Measurements from ENCODE around the gene CAPZB. TPM values are rescaled to one million over a fixed set of nuclear protein-coding genes. Genes with fewer than 3 reads are reported as not detected.

The CAPZB gene
- total RNA-seq, 5 donors from 2014 or later (not counting 1 experiment from before 2014, with no cell fraction given): 272 to 342 (median 320) TPM

DNA sequence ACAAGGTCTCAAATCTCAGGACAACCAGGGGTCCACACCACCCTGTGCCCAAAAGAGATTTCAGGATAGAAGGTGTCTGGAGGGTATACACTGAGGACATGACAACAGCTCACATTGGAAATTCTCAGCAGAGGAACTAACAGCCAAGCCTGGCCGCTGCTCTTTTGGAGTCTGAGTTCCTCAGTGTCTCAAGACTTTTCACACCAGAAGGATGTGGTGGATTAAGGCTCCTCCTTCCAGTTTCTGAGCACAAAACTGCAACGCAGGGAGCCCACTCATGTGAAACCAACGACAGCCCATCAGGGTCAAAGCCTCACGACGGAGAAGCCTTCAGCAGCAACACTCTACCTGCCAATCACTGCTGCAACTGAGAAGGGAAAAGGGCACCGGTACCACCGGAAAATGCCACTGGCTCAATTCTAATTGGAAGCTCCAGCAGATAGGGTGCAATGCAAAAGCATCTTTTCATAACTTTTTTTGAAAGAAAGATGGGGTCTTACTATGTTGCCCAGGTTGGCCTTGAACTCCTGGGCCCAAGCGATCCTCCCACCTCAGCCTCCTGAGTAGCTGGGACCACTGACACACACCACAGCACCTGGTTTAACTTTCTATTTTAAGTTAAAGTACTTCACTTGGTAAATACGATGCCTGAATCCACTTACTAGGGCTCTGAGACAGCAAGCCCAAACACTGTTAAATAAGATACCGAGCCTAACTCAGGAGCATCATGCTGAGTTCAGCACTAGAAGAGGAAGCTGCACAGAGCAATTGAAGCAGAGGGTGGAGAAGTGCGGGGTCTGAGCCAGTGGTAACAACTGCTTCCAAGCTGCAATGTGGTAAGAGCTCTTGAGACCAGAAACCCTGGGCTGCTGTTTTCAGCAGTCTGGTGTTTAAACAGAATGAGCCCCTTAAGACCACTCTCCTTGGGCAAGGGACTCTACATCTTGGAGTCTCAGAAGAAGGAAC, 7.8 kb downstream of the CAPZB start:
- Histone ChIP-seq H3K4me3 (ENCODE audit: control insufficient read depth in 1 of 2, extremely low read depth in 1 of 2, low read length in 1 of 2) (peak overlapping the region; percentile 39 to 44), H3K4me1 (ENCODE audit: control insufficient read depth in 1 of 2, extremely low read depth in 1 of 2, insufficient read depth in 2 of 2, low read length in 2 of 2) (peaks cover 68 to 94% of the 10 kb centered on the region in 2 experiments), H3K9me3 (no peaks in the 10 kb centered on the region), H3K27ac (ENCODE audit: low read length) (peak overlapping the region; percentile 92), H3K27me3 (replicated peaks in 1 of 2; ENCODE audit: control insufficient read depth in 2 of 2, extremely low read depth in 1 of 2, insufficient read depth in 2 of 2, low read length in 1 of 2) (no peaks in the 10 kb centered on the region), H3K36me3 (ENCODE audit: control insufficient read depth in 2 of 2, extremely low read depth in 1 of 2, insufficient read depth in 1 of 2, low read length in 1 of 2) (peaks cover 14 to 50% of the 10 kb centered on the region in 2 donors)
- 0% methylated on average over 6 of the region's 11 CpGs for WGBS (ENCODE audit: insufficient coverage)
- POLR2A ChIA-PET: interaction anchor here (1.0 to 1.3 kb wide), 3 partner anchors 9 to 23 kb away, joined by 3 to 4 read pairs (median 3); no protein-coding TSS in a partner anchor
- peak; percentile 65 to 71 (median 67) for ATAC-seq (replicated peaks in 1 of 4)
- peaks cover 85 to 98% (median 98%) of the 10 kb centered on the region in 3 donors for H3K4me1 Mint-ChIP-seq
- peak in 23 of 35 experiments; percentile 28 to 69 (median 41) for DNase-seq
- peaks cover 20% of the 10 kb centered on the region for H3K36me3 Mint-ChIP-seq
- no peaks in the 10 kb centered on the region for H3K9me3 Mint-ChIP-seq
- CTCF ChIA-PET: interaction anchor here (0.6 to 1.1 kb wide), 6 partner anchors 9 to 419 kb away, joined by 3 to 4 read pairs (median 4); no protein-coding TSS in a partner anchor
- no peaks in the 10 kb centered on the region for H3K27me3 Mint-ChIP-seq
- peak overlapping the region; percentile 73 to 83 (median 77) for H3K4me3 Mint-ChIP-seq
- H3K27ac Mint-ChIP-seq: peak overlapping the region; percentile 96 to 98

DNA sequence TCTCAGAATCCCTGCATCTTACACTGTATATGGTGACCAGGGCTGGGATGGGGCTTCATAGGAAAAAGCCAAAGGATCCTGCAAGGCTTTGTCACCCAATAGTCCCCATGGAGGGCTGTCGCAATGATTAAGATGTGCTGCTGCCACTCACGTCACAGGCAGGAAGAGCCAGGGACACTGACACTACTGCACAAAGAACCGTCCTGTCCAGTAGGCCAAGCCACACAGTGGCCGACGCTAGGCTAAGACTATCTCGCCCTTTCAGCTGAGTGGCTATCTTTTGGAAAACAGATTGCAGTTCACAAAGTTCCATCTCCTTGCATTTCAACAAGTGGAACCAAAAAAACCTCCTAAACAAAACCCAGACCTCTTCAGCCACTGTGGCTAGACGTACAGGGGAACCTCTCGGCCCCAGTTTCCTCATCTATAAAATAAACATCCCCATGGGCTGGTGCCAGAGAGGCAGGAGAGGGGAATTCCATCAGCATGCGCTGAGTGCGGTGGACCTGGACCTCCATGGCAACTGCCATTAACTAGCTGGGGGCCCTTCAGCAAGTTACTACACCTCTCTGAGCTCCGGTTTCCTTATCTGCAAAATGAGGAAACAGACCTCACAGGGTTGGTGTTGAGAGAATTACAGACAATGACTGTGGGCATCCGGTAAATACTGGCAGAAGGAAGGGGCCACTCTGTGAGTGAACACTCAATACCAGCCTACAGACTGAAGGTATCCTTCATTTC, 8.7 kb downstream of the CAPZB start:
- Mint-ChIP-seq H3K36me3 (peaks cover 28% of the 10 kb centered on the region), H3K9me3 (no peaks in the 10 kb centered on the region), H3K27ac (peak overlapping the region; percentile 96 to 98), H3K4me1 (peaks cover 85 to 97% (median 96%) of the 10 kb centered on the region in 3 donors), H3K4me3 (peak overlapping the region; percentile 73 to 83 (median 77)), H3K27me3 (no peaks in the 10 kb centered on the region)
- Histone ChIP-seq H3K4me1 (ENCODE audit: control insufficient read depth in 1 of 2, extremely low read depth in 1 of 2, insufficient read depth in 2 of 2, low read length in 2 of 2) (peaks cover 66 to 93% of the 10 kb centered on the region in 2 experiments), H3K27ac (ENCODE audit: low read length) (peak overlapping the region; percentile 92), H3K27me3 (replicated peaks in 1 of 2; ENCODE audit: control insufficient read depth in 2 of 2, extremely low read depth in 1 of 2, insufficient read depth in 2 of 2, low read length in 1 of 2) (no peaks in the 10 kb centered on the region), H3K4me3 (ENCODE audit: control insufficient read depth in 1 of 2, extremely low read depth in 1 of 2, low read length in 1 of 2) (peak overlapping the region; percentile 39 to 44), H3K36me3 (ENCODE audit: control insufficient read depth in 2 of 2, extremely low read depth in 1 of 2, insufficient read depth in 1 of 2, low read length in 1 of 2) (peaks cover 17 to 49% of the 10 kb centered on the region in 2 donors), H3K9me3 (no peaks in the 10 kb centered on the region)
- DNase-seq: peak in 26 of 35 experiments; percentile 13 to 78 (median 45)
- ChIA-PET POLR2A (interaction anchor here (0.7 to 1.1 kb wide), 2 partner anchors 13 to 22 kb away, joined by 3 read pairs; no protein-coding TSS in a partner anchor), CTCF (interaction anchor here in 1 of 2 donors (0.9 kb wide), 1 partner anchor 13 kb away, joined by 4 read pairs; no protein-coding TSS in a partner anchor)
- 62% methylated on average over 6 of the region's 12 CpGs for WGBS (ENCODE audit: insufficient coverage)
- ATAC-seq (replicated peaks in 1 of 4): peak; percentile 55 to 75 (median 70)

DNA sequence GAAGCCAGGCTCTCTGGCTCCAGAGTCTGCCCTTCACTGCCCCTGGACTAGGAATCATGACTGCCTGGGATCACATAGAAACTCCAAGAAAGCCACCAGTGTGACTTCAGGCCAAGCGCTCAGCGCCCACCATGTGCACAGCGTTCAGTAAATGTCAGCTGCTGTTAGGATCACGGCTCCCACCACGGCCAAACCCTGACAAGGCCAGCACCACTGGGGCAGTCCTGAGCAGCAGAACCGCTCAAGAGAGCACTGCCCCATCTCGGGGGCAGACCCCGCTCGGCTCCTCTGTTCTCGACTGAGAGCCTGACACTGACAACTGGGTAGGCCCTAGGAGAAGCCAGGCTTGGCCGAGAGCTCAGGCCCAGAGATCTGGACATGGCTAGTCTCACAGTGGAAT, 10.0 kb downstream of the CAPZB start:
- H3K36me3 ChIP-seq (ENCODE audit: control insufficient read depth in 2 of 2, extremely low read depth in 1 of 2, insufficient read depth in 1 of 2, low read length in 1 of 2): peaks cover 13 to 46% of the 10 kb centered on the region in 2 donors
- ATAC-seq (replicated peaks in 1 of 4): no peak
- H3K27ac ChIP-seq (ENCODE audit: low read length): peak overlapping the region; percentile 92
- POLR2A ChIA-PET: no interaction called here
- H3K4me1 Mint-ChIP-seq: peaks cover 85 to 97% (median 96%) of the 10 kb centered on the region in 3 donors
- no peaks in the 10 kb centered on the region for H3K9me3 Mint-ChIP-seq
- no peak overlapping the region for H3K4me3 ChIP-seq (ENCODE audit: control insufficient read depth in 1 of 2, extremely low read depth in 1 of 2, low read length in 1 of 2)
- H3K36me3 Mint-ChIP-seq: peaks cover 35% of the 10 kb centered on the region
- H3K27me3 Mint-ChIP-seq: no peaks in the 10 kb centered on the region
- DNase-seq: no peak
- WGBS (ENCODE audit: insufficient coverage): 96% methylated on average over 11 of the region's 11 CpGs
- H3K4me1 ChIP-seq (ENCODE audit: control insufficient read depth in 1 of 2, extremely low read depth in 1 of 2, insufficient read depth in 2 of 2, low read length in 2 of 2): peaks cover 58 to 92% of the 10 kb centered on the region in 2 experiments
- CTCF ChIA-PET: no interaction called here
- H3K9me3 ChIP-seq: no peaks in the 10 kb centered on the region
- peak overlapping the region in 1 of 3 donors; percentile 83 for H3K4me3 Mint-ChIP-seq
- H3K27me3 ChIP-seq (replicated peaks in 1 of 2; ENCODE audit: control insufficient read depth in 2 of 2, extremely low read depth in 1 of 2, insufficient read depth in 2 of 2, low read length in 1 of 2): no peaks in the 10 kb centered on the region
- peak overlapping the region; percentile 96 to 98 for H3K27ac Mint-ChIP-seq

DNA sequence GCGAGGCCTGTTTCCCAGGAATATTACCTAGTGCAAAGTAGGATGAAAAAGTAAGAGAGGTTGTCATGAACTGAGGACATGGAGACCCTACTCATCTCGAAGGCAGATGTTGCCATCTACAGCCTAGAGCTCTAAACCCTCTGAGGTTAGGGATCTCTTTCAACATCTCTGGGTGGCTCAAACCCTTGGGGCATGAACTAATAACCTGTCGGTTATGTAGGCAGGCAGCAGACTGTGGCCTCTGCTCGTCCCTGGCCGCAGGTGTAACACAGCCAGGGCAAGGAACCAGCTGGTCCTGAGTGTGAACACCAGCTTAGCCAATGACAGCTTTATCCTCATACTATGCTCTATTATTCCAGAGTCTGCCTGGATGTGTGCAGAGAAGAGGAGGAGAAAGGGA, 13.2 kb downstream of the CAPZB start:
- Mint-ChIP-seq H3K4me3 (peak overlapping the region in 1 of 3 donors; percentile 72), H3K27me3 (no peaks in the 10 kb centered on the region)
- peaks cover 56 to 92% of the 10 kb centered on the region in 2 experiments for H3K4me1 ChIP-seq (ENCODE audit: control insufficient read depth in 1 of 2, extremely low read depth in 1 of 2, insufficient read depth in 2 of 2, low read length in 2 of 2)

DNA sequence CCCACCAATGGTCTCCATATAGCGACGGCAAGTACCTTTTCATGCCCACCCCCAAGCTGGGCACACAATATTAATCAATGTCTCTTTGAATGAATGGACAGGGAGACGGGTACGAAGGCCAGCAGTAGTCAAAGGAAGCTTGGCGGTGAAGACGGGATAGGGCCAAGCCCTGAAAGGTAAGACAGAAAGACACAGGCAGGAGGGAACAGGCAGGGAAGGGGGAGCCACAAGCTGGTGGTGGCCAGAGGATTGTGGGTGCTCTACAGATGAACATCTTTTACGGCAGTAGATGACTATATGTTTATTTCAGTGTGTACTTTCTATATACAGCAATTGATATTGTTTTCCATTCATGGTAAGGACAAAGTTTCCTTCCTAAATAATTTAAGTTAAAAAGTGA, 16.3 kb downstream of the CAPZB start:
- Histone ChIP-seq H3K4me1 (ENCODE audit: control insufficient read depth in 1 of 2, extremely low read depth in 1 of 2, insufficient read depth in 2 of 2, low read length in 2 of 2) (peaks cover 57 to 92% of the 10 kb centered on the region in 2 experiments), H3K36me3 (ENCODE audit: control insufficient read depth in 2 of 2, extremely low read depth in 1 of 2, insufficient read depth in 1 of 2, low read length in 1 of 2) (peaks cover 3 to 33% of the 10 kb centered on the region in 2 donors), H3K27ac (ENCODE audit: low read length) (peak overlapping the region; percentile 50), H3K9me3 (no peaks in the 10 kb centered on the region), H3K4me3 (ENCODE audit: control insufficient read depth in 1 of 2, extremely low read depth in 1 of 2, low read length in 1 of 2) (peak overlapping the region in 1 of 2 donors; percentile 29), H3K27me3 (replicated peaks in 1 of 2; ENCODE audit: control insufficient read depth in 2 of 2, extremely low read depth in 1 of 2, insufficient read depth in 2 of 2, low read length in 1 of 2) (no peaks in the 10 kb centered on the region)
- ATAC-seq (replicated peaks in 1 of 4): no peak
- Mint-ChIP-seq H3K4me1 (peaks cover 88 to 95% (median 93%) of the 10 kb centered on the region in 3 donors), H3K27me3 (no peaks in the 10 kb centered on the region), H3K36me3 (peaks cover 30% of the 10 kb centered on the region), H3K9me3 (no peaks in the 10 kb centered on the region), H3K4me3 (peak overlapping the region; percentile 70 to 77 (median 72)), H3K27ac (peak overlapping the region; percentile 93 to 98)
- CTCF ChIA-PET: interaction anchor here in 1 of 2 donors (2.1 kb wide), 1 partner anchor 9 kb away, joined by 4 read pairs; no protein-coding TSS in a partner anchor
- DNase-seq: no peak
- 93% methylated on average over 4 of the region's 7 CpGs for WGBS (ENCODE audit: insufficient coverage)
- POLR2A ChIA-PET: interaction anchor here in 1 of 2 donors (1.2 kb wide), 1 partner anchor 18 kb away, joined by 4 read pairs; no protein-coding TSS in a partner anchor

More for the DNA sequence above, 13.2 kb downstream of the CAPZB start:
- Mint-ChIP-seq H3K9me3 (no peaks in the 10 kb centered on the region), H3K27ac (peak overlapping the region; percentile 93 to 98), H3K36me3 (peaks cover 28% of the 10 kb centered on the region), H3K4me1 (peaks cover 86 to 97% (median 96%) of the 10 kb centered on the region in 3 donors)
- Histone ChIP-seq H3K36me3 (ENCODE audit: control insufficient read depth in 2 of 2, extremely low read depth in 1 of 2, insufficient read depth in 1 of 2, low read length in 1 of 2) (peaks cover 13 to 43% of the 10 kb centered on the region in 2 donors), H3K9me3 (no peaks in the 10 kb centered on the region), H3K4me3 (ENCODE audit: control insufficient read depth in 1 of 2, extremely low read depth in 1 of 2, low read length in 1 of 2) (no peak overlapping the region), H3K27me3 (replicated peaks in 1 of 2; ENCODE audit: control insufficient read depth in 2 of 2, extremely low read depth in 1 of 2, insufficient read depth in 2 of 2, low read length in 1 of 2) (no peaks in the 10 kb centered on the region), H3K27ac (ENCODE audit: low read length) (peak overlapping the region; percentile 15)
- CTCF ChIA-PET: interaction anchor here in 1 of 2 donors (1.2 to 1.3 kb wide), 2 partner anchors 9 to 10 kb away, joined by 3 to 6 read pairs; no protein-coding TSS in a partner anchor
- POLR2A ChIA-PET: interaction anchor here in 1 of 2 donors (1.5 kb wide), 1 partner anchor 10 kb away, joined by 4 read pairs; no protein-coding TSS in a partner anchor
- 100% methylated on average over 3 of the region's 5 CpGs for WGBS (ENCODE audit: insufficient coverage)
- no peak for ATAC-seq (replicated peaks in 1 of 4)
- DNase-seq: no peak
